NCI-H1417 (cell line): ENCODE results near the gene DNAL1.
"Not testable (repeated sequence)": the region's sequence is repeated elsewhere in the genome, so short reads cannot be mapped to it uniquely, and the experiment has no call there.

ENCODE experiments used
- DNase-seq, 3 experiments: peaks; one replicate each; lab custom pipeline; 2025; lab: John Stamatoyannopoulos, UW

Gene DNAL1

DNA sequence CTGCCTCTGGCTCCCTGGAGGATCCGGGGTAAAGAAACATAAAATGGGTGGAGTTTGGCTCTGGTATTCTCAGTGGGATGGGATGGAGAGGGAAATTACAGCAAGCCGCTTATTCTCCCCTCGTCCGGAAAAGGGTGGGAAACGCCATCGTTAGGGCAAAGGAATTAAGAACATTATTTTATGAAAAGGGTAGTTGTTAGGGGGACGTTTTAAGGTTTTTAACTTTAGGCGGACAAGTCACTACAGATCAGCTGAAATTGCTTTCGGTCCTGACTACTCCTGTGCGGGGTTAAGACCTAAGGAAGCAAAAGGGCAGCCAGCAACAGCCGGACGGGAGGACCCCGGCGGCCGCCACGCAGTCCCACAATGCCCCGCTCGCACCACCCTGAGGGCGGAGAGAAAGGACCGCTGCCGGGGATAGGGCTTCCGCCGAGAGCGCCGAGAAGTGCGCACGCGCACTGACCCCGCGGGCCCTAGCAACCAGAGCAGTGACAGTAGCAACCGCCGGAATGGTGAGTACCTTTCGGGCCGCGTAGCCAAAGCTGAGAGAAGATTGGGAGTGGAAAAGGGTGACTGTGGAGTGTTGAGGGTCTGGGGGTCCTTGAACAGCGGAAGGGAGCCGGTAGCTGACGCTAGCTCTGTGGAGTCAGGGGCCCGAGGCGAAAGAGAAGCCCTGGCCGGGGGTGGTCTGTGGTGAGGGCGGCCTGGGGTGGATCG, at the start of gene DNAL1:
Gene DNAL1 (plus strand): TSS at position 456 of the 717 bp plus-strand sequence. CDS start 54 bp downstream, at position 510.
- DNase-seq, result peak; percentile 95 to 97 (median 97)

GRCh38 chr14:73599499-73599898, 45.3 kb upstream of the DNAL1 start:
- DNase-seq, result no peak

DNA sequence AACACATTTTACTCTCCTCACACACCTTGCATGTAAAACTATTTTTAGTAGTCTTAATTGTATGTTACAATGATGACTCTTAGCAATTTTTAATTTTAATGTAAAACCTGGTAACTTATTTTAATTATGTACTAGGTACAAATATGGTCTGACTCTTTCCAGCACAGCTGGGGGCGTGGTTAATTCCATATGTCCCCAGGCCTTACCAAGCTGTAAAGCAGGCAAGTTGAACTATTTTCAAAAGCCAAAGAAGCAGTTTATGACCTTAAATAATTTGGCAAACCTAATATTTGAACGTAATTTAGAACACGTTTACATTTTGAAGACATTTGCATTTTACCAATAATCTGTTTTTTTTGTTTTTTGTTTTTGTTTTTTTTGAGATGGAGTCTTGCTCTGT, 41.8 kb upstream of the DNAL1 start:
- DNase-seq, result no peak

DNA sequence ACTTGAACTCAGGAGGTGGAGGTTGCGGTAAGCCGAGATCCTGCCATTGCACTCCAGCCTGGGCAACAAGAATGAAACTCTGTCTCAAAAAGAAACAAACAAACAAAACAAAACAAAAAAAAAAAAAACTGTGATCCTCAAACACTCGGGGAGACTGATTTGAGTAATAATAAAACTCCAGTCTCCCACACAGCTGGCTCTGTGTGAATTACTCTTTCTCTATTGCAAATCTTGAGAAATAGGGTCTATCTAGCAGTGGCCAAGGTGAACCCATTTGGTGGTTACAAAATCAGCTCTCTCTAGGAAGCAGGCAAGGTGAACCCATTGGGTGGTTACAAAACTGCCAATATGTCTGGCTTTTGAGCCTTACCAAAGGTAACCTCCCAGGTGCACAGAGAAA, 38.5 kb upstream of the DNAL1 start:
- no peak for DNase-seq

- no peak for DNase-seq
Measured at GRCh38 chr14:73607241-73607640, 37.5 kb upstream of the DNAL1 start.

- no peak for DNase-seq
Measured at GRCh38 chr14:73610687-73611086, 34.1 kb upstream of the DNAL1 start.

DNA sequence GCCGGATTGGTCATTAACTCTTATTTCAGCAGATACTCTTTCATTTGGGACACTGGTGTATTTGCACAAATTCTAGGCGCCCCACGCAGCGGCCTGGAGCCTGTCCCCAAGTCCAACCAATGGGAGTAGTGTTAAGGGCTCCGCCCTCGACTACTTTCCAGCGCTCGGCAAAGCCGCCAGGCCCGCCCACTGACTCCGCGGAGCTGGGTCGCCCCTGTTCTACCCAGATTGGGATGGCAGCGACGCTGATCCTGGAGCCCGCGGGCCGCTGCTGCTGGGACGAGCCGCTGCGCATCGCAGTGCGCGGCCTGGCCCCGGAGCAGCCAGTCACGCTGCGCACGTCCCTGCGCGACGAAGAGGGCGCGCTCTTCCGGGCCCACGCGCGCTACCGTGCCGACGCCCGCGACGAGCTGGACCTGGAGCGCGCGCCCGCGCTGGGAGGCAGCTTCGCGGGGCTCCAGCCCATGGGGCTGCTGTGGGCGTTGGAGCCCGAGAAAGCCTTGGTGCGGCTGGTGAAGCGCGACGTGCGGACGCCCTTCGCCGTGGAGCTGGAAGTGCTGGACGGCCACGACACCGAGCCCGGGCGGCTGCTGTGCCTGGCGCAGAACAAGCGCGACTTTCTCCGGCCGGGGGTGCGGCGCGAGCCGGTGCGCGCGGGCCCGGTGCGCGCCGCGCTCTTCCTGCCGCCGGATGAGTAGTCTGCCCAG, 32.3 kb upstream of the DNAL1 start, which contains the start of gene ACOT6:
Gene ACOT6 (plus strand): TSS at position 179 of the 707 bp plus-strand sequence. CDS start 55 bp downstream, at position 234.
- DNase-seq, result peak in 2 of 3 experiments; percentile 73 to 81

DNA sequence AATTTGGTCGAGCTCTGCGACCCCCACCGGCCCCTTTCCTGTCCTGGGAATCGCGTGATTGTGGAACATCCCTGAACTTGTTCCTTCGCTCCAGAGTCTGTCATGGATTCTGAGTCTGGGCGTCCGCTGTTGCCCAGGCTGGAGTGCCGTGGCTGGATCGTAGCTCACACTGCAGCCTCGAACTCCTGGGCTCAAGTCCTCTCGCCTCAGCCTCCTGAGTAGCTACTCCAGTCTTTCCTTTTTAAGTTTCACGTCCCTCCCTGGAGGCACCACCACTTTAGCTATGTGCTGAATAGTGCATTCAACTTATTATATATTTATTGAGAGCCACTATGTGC, 31.8 kb upstream of the DNAL1 start:
- peak in 1 of 3 experiments; percentile 67 for DNase-seq

GRCh38 chr14:73613419-73613963, 31.3 kb upstream of the DNAL1 start:
- DNase-seq, result no peak

GRCh38 chr14:73616831-73617230, 28.0 kb upstream of the DNAL1 start:
- no peak for DNase-seq

DNA sequence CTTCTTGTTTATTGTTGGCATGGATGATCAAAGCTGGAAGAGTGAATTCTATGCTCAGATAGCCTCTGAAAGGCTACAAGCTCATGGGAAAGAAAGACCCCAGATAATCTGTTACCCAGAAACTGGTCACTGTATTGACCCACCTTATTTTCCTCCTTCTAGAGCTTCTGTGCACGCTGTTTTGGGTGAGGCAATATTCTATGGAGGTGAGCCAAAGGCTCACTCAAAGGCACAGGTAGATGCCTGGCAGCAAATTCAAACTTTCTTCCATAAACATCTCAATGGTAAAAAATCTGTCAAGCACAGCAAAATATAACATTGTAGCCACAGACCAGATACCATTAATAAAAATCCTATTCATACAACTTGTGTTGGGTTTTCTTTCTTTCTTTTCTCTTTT, 25.3 kb upstream of the DNAL1 start:
- DNase-seq, result no peak

- DNase-seq, result no peak
Measured at GRCh38 chr14:73620268-73620667, 24.5 kb upstream of the DNAL1 start.

- DNase-seq, result no peak
Measured at GRCh38 chr14:73623504-73624054, 21.2 kb upstream of the DNAL1 start.

DNA sequence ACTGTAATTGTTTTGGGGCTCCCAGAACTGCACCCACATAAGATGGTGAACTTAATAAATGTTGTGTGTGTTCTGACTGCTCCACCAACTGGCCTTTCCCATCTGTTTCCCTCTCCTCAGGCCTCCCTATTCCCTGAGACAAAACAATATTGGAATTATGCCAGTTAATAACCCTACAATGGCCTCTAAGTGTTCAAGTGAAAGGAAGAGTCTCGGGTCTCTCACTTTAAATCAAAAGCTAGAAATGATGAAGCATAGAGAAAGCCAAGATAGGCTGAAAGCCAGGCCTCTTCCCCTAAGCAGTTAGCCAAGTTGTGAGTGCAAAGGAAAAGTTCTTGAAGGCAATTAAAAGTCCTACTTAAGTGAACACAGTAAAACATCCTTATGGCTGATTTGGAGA, 19.1 kb upstream of the DNAL1 start:
- no peak for DNase-seq

DNA sequence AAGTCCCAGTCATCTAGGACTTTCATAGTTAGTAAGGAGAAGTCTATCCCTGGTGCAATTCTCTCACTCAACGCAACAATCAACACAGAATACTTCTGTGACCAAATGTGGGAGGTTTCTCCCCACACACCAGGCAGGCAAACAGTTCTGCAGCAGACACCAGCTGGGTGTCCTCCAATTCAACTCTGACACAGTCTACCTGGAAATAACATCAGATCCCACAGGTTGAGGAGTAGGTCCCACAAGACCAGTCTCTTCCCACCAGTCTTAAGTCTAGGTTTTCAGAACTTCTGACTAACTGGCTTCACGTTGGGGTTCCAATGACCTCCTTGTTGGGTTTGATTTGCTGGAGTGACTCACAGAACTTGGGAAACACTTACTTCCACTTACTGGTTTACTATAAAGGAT, 17.6 kb upstream of the DNAL1 start:
- DNase-seq, result no peak

GRCh38 chr14:73630009-73630780, 14.6 kb upstream of the DNAL1 start:
- no peak for DNase-seq

- DNase-seq, result peak; percentile 70 to 86 (median 86)
Measured at GRCh38 chr14:73633116-73634010, 11.4 kb upstream of the DNAL1 start.

DNA sequence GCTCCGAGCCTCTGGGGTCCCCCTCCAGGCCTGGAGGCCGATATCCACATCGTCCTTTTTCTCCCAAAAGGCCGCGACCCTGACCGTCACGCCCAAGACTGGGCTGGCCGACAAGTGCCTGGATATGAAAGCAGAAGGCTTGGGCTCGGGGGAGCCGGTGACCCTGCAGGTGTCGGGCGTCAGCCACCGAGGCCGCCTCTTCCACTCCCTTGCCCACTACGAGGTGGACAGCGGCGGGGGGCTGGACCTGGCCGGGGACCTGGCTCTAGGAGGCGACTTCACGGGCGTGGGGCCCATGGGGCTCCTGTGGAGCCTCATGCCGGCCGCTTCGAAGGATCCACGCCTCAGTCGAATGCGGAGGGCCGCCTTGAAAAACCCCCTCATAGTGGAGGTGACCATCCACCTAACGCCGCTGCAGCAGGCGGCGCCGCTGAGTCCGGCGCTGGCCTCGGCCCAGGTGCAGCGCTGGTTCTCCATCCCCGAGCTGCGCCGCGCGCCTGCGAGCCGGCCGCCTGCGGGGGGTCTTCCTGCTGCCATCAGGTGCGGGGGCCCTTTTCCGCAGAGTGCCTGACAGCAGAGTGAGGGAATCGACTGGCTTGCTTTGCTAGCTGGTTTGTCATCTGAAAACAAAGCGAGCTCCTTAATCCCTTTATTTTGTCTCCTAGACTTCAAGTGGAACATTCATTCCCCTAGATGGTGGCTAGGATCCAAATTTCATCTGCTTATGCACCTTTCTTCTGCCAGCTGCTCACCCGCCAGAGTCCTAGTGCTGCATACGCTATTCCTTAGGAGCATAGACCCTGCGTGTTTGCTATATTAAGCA, 10.6 kb upstream of the DNAL1 start:
- DNase-seq, result peak; percentile 35 to 90 (median 81)

DNA sequence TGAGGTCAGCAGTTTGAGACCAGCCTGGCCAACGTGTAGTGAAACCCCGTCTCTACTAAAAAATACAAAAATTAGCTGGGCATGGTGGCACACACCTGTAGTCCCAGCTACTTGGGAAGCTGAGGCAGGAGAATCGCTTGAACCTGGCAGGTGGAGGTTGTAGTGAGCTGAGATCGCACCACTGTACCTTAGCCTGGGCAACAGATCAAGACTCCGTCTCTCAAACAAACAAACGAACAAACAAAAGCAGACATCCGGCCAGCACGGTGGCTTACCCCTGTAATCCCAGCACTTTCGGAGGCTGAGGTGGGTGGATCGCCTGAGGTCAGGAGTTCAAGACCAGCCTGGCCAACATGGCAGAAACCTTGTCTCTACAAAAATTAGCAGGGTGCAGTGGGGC, 8.4 kb upstream of the DNAL1 start:
- DNase-seq, result not testable (repeated sequence)

GRCh38 chr14:73637830-73638229, 7.0 kb upstream of the DNAL1 start:
- DNase-seq, result no peak
